Sigmoid colon (tissue), 4 donors: ENCODE data around the gene GRID1.

Source experiments
- EP300 ChIP-seq, 4 donors: sonication (generic); formaldehyde crosslinking; IDR thresholded peaks; one replicate each; pipeline ENCODE4 v1.6.1; 2017; ENCODE audit warnings: antibody characterized with exemption in 4 of 4
- POLR2A ChIP-seq, 2 donors: fragments of 450-650 bp; IDR thresholded peaks; one replicate each; pipeline ENCODE4 v1.6.1; 2016; ENCODE audit warnings: antibody characterized with exemption in 2 of 2, mild to moderate bottlenecking in 2 of 2, moderate library complexity in 2 of 2
- POLR2AphosphoS5 ChIP-seq, 4 donors: sonication (generic); formaldehyde crosslinking; IDR thresholded peaks; one replicate each; pipeline ENCODE4 v1.6.1; 2017; ENCODE audit warnings: antibody characterized with exemption in 4 of 4
- TF ChIP-seq, protein P1 (sequence below), 4 experiments: fragments of 450-650 bp in 3 of 4; fragments of 200-600 bp in 1 of 4; IDR thresholded peaks; one replicate each; pipeline ENCODE4 v1.5.1; 2016 to 2019; ENCODE audit warnings: antibody characterized with exemption in 4 of 4, mild to moderate bottlenecking in 3 of 4, moderate library complexity in 2 of 4

DNA sequence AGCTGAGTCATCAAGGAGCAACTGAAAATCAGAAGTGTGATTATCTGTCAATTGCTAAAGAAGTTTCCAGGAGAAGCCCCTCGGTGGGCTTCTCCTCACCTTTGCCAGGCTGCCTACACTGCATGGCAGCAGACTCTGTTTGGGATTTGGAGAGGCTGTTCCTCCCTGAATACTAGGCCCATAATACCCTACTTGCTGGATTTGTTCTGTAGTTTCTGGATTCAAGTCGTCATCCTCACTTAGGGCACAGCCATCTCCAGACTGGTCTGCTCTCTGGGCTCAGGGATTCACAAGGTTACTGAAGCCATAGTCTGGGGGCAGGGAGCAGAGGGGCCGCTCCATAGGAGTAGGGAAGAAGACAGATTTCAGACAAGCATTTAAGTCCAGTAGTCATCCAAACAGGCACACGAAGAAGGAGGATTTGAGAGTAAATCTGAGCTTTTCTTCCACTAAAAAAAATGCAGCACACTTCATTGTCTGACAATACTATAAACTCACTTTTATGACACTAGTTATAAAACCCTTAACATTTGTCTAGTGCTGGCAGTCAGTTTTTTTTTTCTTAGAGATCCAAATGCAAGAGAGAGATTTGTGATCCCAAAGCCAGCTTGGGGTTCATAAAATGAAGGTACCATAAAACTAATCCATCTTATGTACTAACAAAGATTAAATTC lies 723.3 kb downstream of the GRID1 start:
- TF ChIP-seq, protein P1, sequence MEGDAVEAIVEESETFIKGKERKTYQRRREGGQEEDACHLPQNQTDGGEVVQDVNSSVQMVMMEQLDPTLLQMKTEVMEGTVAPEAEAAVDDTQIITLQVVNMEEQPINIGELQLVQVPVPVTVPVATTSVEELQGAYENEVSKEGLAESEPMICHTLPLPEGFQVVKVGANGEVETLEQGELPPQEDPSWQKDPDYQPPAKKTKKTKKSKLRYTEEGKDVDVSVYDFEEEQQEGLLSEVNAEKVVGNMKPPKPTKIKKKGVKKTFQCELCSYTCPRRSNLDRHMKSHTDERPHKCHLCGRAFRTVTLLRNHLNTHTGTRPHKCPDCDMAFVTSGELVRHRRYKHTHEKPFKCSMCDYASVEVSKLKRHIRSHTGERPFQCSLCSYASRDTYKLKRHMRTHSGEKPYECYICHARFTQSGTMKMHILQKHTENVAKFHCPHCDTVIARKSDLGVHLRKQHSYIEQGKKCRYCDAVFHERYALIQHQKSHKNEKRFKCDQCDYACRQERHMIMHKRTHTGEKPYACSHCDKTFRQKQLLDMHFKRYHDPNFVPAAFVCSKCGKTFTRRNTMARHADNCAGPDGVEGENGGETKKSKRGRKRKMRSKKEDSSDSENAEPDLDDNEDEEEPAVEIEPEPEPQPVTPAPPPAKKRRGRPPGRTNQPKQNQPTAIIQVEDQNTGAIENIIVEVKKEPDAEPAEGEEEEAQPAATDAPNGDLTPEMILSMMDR (IDR thresholded peaks at IDR 0.05) = no peak
- TF ChIP-seq POLR2A (IDR thresholded peaks at IDR 0.05) (no peak), POLR2AphosphoS5 (IDR thresholded peaks at IDR 0.05) (no peak), EP300 (IDR thresholded peaks at IDR 0.05) (no peak)
